ENCODE data around the gene SBF2.
A peak's percentile ranks its signal among the peaks of the same experiment; 100 is the strongest.

Gene SBF2

DNA sequence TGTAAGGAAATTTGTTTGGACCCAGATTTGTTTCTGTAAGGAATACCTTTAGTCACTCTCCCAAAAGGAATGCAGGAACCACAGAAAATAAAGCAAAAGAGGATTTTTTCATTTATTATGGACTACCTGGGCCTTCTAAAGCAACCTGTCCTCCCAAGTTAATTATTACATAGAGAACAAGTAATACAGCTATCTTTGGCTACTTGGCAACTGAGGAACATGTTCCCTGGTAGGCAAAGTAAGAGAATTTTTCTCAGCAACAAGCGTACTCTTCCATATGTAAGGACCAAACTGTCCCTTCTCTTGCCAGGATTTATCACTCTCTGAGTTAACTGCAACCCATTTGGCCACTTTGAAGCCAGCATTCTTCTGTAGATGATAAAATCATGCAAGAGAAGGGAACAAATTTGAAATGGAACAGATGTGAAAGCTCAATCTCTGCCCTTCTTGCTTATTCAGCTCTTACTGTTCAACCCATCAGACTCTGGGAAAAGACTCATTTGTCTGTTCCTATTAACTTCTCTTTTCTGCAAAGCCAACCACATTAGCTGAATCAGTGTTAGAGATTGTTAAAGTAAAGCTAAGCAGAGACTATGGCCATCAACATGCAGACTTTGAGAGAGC lies 440.0 kb downstream of the SBF2 start:
- no peak for DNase-seq (ENCODE audit: low read depth, low spot score)

DNA sequence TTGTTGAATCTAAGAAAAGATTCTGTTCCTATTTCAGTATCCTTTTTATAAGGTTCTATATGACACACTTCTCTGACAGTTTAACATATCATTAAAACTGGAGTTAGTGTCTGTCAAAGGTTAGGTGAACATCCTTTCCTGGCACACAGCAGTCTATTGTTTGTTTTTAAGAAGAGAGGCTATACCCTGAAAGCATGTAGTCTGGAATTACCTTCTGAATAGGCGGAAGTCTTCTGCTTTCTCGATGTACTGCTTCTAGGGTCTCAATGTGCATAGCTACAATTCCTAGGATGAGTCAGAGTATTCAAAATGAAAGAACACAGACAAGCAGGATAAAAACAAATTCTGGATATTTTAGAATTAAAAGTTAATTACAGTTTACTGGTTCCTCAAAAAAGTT lies 441.6 kb downstream of the SBF2 start:
- DNase-seq (ENCODE audit: low read depth, low spot score): no peak

DNA sequence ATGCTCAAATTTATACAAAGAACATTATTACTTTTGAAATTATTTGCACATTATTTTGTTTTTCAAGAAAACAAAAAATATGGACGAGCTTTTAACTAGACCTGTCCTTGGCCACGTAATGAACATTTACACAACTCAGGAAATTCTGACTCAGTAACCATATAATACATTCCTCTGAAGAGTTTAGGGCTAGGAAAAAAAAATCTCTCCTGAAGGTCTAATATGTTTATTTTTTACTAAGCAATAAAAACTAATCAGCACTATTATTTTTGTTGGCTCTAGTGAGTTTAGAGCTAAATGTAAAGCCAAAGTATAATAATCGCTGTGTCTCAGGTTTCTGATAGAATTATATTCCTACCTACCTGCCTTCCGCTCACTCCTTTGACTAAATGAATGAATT lies 442.7 kb downstream of the SBF2 start:
- DNase-seq (ENCODE audit: low read depth, low spot score): no peak

GRCh38 chr11:9850224-9850895 lies 443.7 kb downstream of the SBF2 start:
- no peak for DNase-seq (ENCODE audit: low read depth, low spot score)

DNA sequence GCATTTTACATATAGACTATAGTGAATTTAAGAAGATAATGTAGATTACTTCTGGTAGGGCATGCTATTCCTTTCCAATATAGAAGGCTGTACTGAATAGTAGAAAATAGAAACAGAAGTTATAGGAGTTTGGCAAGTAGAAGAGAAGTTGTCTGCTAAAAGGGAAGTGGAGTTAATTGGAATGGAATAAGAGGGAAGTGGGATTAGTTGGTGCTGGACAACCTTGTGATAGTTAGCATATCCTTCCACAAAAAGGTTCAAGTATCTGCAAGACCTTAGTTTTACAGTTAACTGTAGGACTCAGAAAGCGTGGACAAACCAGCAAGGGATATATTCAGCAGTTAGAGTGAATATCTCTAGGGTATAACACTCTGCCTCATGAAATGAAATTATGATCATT lies 444.6 kb downstream of the SBF2 start:
- DNase-seq (ENCODE audit: low read depth, low spot score): no peak

DNA sequence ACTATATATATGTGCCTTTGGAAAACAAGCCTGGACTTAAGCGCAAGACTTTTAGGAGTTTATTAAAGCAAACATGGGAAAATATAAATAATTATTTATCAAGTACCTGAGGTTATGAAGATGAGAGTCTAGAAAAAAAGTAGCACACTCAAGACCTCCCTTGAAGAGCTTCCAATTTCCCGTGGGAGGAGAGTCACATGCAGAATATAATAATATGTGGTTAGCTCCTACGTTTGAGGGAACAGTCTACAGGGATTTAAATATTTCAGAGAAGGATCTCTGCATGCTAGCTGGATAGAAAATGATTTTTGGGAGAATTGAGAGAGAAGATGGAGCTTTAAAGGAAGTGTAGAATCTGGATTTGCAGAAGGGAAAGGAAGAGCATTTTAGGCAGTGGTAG lies 446.4 kb downstream of the SBF2 start:
- DNase-seq (ENCODE audit: low read depth, low spot score): no peak

GRCh38 chr11:9842923-9843322 lies 451.1 kb downstream of the SBF2 start:
- no peak for DNase-seq (ENCODE audit: low read depth, low spot score)

GRCh38 chr11:9840460-9841004 lies 453.5 kb downstream of the SBF2 start:
- DNase-seq (ENCODE audit: low read depth, low spot score): no peak

- DNase-seq (ENCODE audit: low read depth, low spot score): no peak
Measured at GRCh38 chr11:9839550-9839949, 454.5 kb downstream of the SBF2 start.

GRCh38 chr11:9838961-9839360 lies 455.1 kb downstream of the SBF2 start:
- DNase-seq (ENCODE audit: low read depth, low spot score): no peak

DNA sequence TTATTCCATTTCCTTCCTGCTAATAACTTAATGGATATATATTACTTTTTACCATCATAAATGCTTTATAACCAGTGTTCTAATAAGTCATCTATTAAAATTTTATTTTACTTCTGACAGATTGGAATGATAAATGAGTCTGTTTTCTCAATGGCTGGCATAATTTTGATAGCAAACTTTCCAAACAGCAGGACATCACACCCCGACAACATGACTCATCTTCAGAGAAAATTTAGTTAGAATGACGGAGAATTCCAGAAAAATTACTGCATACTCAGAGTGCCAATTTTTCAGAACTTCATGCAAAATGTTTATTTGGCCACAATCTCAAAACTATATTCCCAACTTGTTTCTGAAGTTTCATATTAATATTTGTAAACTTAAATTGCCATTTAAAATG lies 455.8 kb downstream of the SBF2 start:
- DNase-seq (ENCODE audit: low read depth, low spot score): no peak

- DNase-seq (ENCODE audit: low read depth, low spot score): no peak
Measured at GRCh38 chr11:9834291-9834690, 459.7 kb downstream of the SBF2 start.

DNA sequence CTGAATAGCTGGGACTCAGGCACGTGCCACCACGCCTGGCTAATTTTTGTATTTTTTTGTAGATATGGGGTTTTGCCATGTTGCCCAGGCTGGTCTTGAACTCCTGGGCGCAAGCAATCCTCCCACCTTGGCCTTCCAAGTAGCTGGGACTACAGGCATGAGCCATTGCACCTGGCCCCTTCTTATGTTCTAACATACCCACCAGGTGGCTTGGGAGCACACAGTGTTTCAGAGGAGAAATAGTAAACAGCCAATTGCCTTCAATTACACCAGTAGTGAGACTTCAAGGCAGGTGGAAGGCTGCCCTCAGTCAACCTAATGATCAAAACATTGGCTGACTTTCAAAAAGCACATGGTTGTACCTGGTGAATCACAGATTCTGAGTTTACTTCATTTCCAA lies 462.9 kb downstream of the SBF2 start:
- no peak for DNase-seq (ENCODE audit: low read depth, low spot score)

GRCh38 chr11:9827708-9828107 lies 466.3 kb downstream of the SBF2 start:
- DNase-seq (ENCODE audit: low read depth, low spot score): no peak

GRCh38 chr11:9826390-9826789 lies 467.6 kb downstream of the SBF2 start:
- no peak for DNase-seq (ENCODE audit: low read depth, low spot score)

GRCh38 chr11:9825895-9826294 lies 468.1 kb downstream of the SBF2 start:
- DNase-seq (ENCODE audit: low read depth, low spot score): no peak

- no peak for DNase-seq (ENCODE audit: low read depth, low spot score)
Measured at GRCh38 chr11:9825315-9825714, 468.7 kb downstream of the SBF2 start.

DNA sequence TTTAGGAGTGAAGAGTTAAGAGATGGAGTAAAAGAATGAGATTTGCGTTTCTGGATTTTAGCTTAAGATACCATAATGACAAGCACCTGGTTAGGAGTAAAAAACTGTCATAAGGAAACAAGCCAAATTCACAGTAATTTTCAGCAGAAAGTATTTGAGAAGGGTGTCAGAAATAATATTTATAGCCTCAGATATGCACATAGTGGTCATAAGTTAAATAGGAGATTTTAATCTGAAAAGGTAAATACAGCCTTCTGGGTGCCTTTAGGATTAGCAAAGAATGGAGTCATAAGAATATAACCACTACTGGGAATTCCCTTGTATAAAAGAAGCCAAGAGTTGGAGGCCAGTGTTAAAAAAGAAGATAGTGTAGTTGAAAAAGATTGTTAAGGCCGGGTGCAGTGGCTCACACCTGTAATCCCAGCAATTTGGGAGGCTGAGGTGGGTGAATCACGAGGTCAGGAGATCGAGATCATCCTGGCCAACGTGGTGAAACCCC lies 470.1 kb downstream of the SBF2 start:
- DNase-seq (ENCODE audit: low read depth, low spot score): no peak

- DNase-seq (ENCODE audit: low read depth, low spot score): no peak
Measured at GRCh38 chr11:9823439-9823838, 470.6 kb downstream of the SBF2 start.

DNA sequence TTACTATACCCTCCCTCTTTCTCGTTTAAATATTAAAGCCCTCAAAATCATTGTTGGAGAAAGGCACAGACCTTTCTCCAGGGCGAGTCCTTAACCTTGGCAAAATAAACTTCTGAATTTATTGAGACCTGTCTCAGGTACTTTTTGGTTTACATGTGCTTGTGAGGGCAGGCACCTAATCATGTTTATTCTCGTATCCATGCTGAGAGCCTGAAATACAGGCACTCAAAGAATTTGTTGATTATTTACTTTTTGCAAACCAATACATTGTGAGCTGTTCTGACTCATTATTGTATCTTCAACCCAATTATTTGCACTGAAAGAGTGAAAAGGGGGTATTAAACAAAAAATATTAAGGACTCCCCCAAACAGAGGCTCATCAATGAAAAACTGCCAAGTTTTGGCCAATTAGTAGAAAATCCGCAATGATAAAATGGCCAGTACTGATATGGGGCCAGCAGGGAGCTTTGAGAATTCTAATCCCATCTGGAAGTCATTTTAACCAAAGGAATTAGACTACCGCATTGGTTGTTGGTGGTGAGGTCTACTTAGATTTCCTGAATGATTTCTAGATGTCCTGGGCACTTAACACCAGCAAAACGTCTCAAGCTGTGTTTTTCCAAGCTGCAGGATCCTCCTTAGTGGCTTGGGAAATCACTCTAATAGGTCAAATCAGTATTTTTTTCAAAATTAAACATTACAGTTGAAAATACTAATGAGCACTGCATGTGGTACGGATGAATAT lies 472.8 kb downstream of the SBF2 start:
- DNase-seq (ENCODE audit: low read depth, low spot score): peak; percentile 68

DNA sequence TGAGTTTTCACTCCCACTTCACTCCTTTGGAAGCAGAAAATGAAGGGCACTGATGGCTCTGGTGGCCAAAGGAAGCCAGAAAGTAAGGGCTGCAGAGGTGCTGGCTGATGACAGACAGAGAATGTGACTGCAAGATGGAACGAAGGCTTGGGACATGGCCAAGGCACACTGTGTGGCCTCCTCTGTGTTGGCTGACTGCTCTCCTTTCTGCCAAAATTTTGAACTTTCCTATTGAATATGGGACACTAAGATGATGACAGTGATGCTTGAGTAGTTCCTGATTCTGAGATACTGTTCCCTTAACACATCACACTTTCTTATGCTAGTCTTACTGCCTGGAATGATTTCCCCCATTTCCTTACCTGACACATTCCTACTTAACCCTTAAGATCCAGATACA lies 473.8 kb downstream of the SBF2 start:
- DNase-seq (ENCODE audit: low read depth, low spot score): no peak

DNA sequence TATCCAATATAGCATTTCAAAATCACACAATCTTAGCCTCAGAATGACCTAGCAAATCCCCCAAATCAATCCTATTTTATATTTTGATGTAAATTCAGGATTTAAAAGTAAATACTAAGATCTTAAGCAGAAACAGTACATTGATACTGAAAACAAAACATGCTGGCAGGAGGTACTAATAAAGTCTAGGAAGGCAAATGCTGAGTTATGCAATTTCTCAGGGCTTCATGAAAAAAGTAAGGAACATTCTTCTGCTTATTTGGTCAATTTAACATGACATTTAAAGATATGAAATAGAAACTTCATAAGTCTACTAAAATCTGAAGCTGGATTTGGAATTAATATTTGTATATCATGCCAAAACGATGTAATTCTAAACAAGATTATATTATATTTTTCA lies 476.8 kb downstream of the SBF2 start:
- no peak for DNase-seq (ENCODE audit: low read depth, low spot score)

Data from brain pericyte (primary cell).